Loucy (cell line): ENCODE data around the gene ARFRP1.

Source experiments
- CTCF ChIP-seq: fragments of 200-600 bp; sonication (generic); conservative IDR thresholded peaks from 2 replicates; pipeline ENCODE4 v1.5.1; 2014; ENCODE audit warnings: mild to moderate bottlenecking, antibody characterized with exemption, low read length
- EZH2phosphoT487 ChIP-seq: fragments of 200-600 bp; IDR thresholded peaks from 2 replicates; pipeline ENCODE4 v1.6.1; 2018; ENCODE audit warnings: antibody characterized with exemption, mild to moderate bottlenecking, moderate library complexity, borderline replicate concordance

DNA sequence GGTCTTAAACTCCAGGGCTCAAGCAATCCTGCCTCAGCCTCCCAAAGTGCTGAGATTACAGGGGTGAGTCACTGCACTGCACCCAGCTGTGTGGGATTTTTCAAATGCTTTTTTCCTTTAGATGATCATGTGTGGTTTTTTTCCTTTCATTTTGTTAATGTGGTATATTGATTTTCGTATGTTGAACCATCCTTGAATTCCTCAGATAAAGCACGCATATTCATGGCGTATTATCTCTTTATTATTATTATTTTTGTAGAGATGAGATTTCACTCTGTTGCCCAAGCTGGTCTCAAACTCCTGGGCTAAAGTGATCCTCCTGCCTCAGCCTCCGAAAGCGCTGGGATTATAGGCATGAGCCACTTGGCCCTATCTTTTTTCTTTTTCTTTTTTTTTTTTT lies 7.1 kb upstream of the ARFRP1 start:
- TF ChIP-seq CTCF, result no peak
- no peak for TF ChIP-seq EZH2phosphoT487
